DMS79 treated with DMSO at 0.1 percent for 48 hours (cell line): ENCODE data around the gene EFCAB8.
"Not testable (repeated sequence)": the region's sequence is repeated elsewhere in the genome, so short reads cannot be mapped to it uniquely, and the experiment has no call there.

Source experiments
- DNase-seq: peaks from one replicate; lab custom pipeline; 2025; lab: John Stamatoyannopoulos, UW

EFCAB8 gene

DNA sequence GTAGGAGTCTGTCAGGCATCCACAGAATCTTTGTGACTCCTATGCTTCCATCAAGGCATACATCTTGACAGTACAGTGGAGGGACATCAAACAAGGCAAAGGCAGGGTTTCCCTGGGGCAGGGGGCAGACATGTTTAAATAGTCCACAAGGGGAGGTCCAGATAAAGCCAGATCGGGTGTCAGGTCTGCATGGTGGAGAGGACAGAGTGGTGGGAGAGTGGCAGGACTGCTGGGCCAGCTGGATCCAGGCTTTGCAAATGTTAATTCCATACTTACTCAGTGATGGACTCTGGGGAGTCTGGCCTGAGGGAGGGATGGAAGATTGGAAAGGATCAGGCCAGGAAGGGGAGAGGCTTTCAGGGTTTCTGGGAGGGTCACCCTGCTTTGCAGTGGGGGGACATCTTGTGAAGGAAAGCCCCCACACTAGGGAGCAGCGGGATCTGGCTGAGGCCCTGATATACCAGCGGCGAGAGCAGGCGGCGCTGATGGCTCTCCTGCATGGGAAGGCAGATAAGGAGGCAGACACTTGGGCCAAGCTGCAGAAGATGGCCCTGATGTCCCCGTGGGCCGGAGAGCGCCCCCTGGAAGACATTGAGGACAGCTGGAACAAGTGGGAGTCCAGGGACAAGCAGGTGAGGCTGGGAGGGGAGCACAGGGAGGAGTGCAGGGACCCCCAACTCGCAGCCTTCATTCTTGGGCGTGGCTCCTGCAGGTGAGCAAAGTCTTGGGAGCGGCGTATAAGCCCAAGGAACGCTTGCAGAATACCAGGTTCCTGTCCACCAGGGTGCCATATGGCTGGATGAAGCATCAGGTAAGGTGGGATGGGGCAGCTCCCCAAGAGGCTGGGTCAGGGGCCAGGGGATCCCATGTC lies 100.9 kb downstream of the EFCAB8 start:
- DNase-seq = no peak

DNA sequence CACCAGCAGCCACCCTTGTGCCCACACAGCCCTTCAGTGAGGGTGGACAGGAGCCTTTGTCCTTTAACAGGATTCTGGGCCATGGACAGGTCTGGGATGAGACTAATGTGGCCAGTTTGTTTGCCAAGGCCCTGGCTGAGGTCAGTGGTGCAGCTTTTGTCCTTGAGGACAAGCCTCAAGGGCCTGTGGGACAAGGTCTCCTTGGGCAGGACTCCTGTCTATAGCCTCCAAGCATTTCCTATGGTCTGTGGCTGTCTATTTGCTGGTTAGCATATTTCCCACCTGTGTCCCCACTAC lies 101.4 kb downstream of the EFCAB8 start:
- DNase-seq = no peak

DNA sequence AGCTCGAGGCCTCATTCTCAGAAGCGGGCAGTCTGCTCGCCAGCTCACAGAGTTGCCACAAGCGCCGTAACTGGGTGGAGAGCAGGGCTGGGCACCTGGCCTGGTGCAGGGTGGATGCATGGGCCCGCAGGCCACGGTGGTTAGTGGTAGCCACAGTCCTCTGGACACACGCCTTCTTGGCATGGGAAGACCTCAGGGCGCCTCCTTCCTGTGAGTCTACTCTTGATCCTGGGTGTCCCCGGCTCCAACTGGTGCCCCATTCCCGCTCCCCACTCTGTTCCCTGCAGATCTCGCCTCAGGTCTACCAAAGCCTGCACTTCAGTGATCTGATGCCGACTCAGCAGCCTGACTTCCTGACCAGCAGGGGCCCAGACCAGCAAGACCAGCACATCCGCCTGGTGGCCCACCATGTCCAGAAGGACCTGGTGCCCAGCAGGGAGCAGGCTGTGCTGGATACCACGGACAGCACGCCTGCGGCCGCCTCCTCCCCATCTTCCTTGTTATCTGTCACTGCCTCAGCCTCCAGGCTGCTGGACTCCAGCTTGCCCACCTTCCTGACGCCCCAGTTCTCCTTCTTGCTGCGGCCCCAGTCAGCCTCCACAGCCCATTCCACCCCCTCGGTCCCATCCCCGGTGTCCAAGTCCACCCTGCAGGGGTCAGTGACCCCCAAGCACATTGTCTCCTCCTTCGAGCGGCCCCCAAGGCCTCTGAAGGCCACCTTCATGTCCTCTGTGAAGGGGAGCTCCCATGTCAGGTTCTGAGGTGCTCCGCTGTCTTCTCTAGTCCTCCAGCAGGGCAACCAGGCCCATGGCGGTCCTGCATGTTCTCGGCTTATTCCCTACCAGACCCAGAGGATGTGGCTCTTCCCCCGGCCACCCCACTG lies 102.4 kb downstream of the EFCAB8 start:
- DNase-seq = no peak

DNA sequence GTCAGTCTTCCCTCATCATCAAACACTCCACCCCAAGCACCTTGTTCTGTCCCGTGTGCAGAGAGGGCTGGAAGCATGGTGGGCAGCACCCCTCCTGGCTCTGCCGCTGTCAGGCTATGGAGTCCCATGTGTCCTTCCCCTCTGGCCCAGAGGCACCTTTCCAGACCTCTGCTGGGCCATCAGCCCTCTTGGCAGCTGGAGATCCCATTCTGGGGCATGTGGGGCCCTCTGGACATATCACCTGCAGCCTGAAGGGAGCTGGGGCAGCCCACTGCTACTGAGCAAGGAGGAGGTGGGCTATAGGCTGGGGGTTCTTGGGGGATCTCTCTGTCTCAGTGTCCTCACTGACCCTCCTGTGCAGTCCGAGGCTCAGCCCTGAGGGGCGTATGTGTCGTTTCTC lies 103.3 kb downstream of the EFCAB8 start:
- DNase-seq = no peak

DNA sequence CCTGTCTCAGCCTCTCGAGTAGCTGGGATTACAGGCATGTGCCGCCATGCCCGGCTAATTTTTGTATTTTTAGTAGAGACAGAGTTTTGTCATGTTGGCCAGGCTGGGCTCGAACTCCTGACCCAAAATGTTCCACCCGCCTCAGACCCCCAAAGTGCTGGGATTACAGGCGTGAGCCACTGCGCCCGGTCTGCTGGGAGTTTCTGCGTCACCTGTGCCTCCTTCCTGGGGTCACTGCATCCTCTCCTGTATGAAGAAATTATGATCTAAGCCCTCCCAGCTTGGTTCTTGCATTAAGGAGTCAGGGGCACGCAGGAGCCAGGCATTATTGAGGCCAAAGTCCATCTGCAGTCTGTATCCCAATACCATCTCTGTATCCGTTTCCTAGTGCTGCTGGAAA lies 103.9 kb downstream of the EFCAB8 start:
- not testable (repeated sequence) for DNase-seq

DNA sequence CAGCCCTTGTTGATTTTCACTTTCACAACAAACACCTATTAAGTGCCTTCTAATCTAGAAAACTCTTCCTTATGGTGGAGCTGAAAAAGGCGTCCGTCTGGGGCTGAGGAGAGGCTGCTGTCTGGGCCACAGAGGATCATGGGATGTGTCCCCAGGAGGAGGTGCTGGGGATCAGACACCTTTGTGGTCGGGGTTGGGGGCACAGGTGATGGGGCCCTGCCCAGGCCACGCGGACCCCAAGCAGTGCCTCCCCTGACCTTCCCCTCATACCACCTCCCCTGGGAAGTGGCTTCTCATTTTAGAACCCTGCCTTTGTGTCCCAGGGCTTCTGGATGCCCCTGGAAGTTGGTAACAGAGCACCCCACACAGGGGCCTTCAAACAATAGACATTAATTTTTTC lies 104.5 kb downstream of the EFCAB8 start:
- DNase-seq = no peak

DNA sequence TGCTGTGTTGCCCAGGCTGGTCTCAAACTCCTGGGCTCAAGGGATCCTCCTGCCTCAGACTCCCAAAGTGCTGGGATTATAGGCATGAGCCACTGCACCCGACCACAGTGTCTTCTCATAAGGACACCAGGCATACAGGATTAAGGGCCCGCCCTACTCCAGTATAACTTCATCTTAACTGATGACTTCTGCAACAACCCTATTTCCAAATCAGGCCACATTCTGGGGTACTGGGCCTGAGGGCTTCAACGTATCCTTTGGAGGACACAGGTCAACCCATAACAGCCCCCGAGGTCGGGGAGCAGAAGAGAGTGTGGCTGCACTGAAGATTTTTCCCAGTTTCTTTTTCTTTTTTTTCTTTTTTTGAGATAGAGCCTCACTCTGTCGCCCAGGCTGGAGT lies 105.9 kb downstream of the EFCAB8 start:
- DNase-seq = no peak

DNA sequence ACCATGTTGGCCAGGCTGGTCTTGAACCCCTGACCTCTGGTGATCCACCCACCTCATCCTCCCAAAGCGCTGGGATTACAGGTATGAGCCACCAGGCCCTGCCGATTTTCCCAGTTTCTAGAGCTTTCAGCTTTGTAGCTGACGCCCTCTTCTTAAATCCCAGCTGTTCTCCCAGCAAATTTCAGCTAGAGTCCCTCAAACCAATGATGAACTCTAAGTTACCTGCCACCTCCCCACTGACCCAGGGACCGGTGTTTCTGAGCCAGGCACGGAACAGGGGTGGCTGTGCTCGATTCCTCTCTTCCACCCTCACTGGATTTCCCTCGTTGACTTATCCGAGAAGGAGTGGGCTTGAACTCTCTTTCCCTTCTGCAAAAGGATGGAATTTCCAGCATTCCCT lies 106.4 kb downstream of the EFCAB8 start:
- DNase-seq = no peak

DNA sequence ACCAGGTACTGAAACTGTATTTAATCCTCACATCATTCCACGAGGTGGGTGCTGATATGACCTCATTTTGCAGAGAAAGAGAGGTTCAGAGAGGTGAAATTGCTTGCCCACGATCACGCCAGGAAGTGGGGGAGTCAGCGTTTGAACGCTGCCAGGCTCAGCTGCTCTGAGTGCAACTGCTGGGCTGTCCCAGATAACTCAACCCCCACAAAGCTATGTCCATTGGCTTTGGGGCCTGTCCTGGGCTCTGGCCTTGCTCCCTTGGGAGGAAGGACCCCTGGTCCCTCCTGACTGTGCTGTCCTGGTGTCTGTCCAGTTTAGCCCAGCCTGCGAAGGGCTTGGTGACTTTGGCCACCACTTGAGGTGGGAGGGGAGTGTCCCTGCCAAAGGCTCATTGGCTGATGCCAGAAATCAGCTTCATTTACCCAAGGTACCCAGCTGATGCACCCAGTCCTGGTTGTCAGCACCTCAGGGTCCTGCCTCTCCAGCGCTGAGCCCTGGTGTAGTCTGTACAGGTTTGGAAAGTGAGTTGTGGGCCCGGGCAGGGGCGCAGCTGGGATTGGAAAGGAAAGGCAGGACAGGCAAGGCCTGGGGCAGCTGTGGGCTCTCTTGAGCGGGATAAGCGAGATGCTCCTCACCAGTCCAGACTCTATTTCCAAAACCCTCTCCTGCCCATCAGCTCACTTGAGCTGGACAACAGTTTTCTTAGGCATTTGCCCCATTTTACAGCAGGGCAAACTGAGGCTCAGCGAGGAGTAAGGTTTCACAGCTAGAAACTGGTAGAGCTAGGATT lies 107.1 kb downstream of the EFCAB8 start:
- DNase-seq = no peak

DNA sequence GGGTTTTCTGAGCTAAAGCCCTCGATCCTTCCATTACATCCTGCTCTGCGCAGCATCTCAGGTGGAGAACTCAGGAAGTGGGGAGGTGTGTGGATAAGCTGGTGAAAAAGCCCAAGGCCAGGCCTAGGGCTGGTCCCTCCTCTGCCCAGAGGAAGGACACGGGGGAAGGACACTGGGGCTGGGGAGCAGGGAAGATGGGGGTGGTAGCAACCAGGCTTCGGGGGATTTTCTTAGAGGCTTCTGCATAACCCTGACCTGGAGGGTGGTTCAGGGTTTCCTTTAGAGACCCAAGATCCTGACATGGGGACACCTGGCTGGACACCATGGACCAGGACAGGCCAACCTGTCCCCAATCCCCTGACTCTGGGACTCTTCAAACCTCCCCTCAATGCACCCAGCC lies 107.7 kb downstream of the EFCAB8 start:
- no peak for DNase-seq

DNA sequence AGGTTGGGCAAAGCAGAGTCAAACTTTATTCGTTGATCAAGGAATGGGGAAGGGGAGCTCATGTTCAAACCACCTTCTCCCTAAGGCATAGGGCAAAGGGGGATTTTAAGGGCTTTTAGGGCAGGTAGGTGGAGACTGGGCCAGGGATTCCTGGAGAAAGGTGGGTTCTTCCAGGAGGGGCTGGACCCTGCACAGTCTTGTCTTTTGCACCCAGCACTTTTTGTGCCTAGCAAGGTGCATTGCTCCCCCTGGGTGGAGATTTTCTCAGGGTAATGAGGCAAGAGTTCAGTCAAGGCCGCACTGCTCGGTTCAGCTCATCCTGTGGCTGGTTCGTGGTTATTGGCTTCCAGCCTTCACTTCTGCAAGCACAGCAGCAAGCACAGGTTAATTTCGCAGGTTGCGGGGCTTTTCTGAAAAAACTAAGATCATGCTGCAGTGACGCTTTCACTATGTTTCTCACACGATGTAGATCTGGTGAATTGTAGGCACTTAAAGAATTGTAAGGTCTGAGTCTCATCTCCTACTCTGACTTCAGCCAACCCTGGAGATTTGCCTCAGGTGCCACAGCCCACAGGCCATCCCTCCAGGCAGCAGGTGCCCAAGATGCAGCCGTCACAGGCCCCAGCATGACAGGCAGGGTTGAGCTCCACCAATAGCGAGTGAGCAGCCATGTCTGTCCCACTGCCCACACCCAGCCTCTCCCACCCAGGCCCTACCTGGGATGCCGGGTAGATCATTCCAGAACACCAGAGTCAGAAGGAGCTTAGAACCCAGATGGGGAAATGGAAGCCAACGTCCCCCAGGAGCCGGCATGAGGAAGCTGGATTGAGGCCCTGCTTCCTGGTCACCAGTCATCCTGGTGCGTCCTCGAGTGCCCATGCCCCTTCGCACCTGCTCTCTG lies 108.4 kb downstream of the EFCAB8 start:
- no peak for DNase-seq

DNA sequence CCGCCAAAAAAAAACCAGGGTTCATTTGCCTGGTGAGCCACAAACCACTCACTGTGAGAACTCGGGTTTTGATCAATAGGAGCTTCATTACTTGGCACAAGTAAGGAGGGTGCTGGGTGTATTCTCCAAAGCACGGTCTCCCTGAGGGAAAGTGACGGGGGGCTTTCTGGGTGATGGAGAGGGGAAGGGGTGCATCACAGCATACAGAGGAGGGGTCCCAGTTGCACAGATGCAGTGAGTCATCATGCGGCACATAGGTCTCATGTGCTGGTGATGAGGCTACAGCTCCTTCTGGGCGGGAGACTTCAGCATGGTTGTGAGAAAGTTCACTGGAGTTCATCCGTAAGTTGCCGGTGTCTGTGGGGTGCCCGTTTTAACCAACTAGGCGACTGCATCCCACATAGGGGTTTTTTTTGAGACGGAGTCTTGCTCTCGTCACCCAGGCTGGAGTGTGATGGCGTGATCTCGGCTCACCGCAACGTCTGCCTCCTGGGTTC lies 109.3 kb downstream of the EFCAB8 start:
- DNase-seq = no peak

DNA sequence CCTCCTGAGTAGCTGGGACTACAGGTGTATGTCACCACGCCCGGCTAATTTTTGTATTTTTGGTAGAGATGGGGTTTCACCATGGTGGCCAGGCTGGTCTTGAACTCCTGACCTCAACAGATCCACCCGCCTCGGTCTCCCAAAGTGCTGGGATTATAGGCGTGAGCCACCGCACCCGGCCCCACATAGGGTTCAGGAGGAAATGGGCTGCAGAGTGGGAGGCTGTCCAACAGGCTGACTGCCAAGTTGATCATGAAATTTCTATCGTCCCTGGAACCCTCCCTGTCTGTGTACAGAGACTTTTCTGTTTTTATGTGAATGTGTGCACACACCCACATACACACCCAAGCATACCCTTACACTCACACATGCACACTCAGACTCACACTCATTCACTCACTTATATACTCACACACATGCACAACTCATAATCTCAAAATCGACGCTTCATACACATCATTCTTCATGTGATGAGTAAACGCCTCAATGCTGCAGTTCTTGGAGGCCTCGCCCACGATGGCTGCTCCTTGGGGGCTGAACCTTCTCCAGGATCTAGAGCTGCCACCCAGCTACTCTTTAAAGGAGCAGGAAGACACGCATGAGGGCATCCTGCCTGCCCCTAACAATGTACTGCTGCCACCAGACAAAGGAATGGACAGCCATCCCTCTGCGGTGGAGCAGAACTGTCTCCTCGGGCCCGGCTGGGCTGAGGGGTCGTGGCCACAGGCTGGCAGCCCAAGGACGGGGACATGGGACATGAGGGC lies 109.9 kb downstream of the EFCAB8 start:
- DNase-seq = no peak

DNA sequence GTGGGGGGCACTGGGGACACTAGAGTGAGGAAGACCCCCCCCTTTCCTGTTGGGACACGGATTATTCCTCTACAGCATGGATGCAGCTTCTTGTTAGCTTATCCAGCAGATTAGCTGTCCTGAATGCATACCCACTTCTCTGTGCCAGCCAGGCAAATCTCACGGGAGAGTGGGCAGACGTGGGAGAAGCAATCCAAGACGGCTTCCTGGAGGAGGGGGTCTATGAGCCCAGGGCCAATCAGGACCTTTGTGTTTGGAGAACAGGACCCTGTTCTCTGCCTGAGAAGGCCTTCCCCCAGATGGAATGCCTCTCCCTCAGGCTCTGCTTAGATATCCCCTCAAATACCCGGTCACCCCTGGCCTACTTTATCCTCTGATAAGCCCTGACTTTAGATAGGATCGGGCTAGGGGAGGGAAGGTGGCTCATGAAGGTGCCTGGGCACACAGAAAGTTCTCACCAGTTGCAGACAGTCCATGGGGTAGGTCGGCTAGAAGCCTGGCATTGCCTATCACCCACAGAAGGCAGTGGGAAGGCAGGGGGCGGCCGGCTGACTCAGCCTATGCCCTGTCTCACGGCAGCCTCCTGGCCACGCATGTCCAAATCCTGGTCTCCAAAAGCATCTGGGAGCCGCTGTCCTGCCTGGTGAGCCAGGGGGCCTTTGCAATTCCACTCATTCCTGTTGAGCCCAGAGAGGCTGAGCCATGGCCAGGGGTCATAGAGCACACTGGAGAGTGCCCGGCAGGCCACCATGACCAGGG lies 110.8 kb downstream of the EFCAB8 start:
- DNase-seq = no peak

DNA sequence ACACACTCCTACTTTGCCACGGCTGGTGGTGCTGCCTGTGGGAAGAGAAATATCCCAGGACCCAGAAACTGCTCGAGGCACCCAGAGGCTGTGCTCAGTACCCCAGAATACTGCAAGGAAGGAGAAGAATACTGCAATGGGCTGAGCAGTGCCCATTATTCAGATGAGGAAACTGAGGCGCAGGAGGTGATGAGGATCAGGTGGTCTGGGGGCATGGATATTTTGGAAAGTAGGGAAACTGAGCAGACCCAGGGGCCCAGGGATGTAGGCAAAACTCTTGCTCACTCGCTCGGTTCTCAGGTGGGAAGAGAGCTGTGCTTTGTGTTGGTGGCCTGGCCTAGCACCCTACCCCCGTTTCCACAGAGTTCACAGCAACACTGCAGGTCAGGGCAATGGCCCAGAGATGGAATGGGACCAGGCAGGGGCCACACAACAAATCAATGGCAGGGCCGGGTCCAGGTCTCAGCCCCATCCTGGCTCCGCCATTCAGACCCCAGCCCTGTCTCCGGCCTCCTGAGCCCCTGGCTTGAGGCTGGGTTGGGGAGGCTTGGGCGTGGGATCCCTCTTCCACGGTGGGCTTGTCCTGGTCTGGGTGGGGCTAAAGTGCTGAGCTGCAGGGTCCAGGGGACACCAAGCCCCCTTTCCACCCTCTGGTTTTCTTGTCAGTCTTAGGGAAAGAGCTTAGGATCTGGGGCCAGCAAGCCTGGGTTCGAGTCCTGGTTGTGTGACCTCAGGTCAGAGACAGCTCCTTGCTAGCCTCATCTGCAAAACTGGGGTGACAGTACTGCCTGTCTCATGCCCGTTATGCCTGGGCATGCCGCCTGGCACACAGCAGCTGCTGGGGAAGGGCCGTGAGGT lies 111.6 kb downstream of the EFCAB8 start:
- no peak for DNase-seq

DNA sequence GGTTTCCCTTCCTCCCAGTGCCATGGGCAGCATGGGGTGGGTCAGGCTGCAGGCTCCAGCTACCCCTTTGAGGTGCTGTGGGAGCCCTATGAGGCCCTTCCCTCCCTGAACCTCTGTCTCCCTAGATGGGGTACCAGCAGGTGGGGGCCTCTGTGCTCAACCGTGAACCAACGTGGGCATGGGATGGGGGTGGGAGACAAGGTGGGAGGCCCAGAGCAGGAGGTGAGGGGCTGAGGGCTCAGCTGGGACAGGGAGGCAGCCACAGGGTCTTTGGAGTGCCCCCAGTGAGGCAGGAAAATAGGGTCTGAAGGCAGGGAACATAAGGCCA lies 112.2 kb downstream of the EFCAB8 start:
- DNase-seq = no peak

DNA sequence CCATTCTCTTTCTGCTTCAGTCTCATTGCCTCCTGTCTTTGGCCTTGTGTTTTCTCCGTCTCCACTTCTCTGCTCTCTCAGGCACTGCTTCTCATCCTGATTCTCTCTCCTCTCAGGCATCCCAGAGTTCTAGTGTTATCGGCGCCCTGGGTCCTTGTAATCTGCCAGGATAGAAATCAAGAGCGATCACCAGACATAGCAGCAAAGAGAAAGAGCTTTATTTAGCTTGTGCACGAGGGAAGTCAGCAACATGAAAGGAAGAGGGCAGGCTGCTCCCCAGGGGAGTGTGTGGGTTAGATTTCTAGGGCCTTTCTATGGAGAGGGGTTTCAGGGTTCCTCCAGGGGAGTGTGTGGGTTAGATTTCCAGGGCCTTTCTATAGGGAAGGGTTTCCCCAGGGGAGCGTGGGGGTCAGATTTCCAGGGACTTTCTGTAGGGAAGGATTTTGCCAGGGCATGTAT lies 113.0 kb downstream of the EFCAB8 start:
- no peak for DNase-seq

DNA sequence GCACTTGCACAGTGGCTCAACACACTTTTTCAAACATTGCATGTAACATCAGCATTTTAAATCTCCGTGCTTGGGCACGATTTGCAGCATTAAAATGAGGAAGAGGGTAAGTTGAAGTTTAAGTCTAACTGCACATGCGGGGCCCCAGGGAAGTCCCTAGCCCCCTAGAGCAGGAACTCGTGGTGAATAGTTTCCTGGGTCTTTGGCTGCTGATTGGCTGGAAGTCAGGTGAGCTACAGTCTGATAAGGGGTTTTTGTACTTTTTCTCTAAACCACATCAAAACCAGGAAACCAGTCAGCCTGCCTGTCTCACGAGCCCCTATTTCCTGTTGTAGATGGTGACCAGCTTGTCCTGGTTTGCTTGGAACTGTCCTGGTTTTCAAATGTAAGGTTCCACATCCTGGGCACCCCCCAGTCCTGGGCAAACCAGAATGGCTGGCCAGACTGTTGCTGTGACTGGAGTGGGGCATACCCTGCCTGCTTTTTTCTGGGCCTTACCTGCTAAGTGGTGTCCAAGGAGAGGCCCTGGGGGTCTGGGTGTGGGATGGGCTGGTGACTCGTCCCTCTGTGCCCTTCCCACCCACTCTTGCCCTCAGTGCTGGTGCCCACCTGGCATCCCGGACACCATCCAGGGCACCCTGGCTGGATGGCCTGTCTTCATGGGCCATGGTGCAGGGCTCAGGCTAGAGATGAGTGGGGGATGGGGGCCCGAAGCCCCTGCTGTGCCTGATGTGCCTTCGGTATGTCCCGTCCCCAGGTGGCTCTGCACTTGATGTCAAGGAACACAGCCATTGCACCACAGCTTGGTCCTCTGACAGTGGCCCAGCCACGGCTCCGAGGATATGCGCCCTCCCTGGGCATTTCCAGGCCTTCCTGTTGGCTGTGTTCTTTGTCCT lies 113.7 kb downstream of the EFCAB8 start:
- no peak for DNase-seq
